ENCODE results near the gene GJC1.

DNA sequence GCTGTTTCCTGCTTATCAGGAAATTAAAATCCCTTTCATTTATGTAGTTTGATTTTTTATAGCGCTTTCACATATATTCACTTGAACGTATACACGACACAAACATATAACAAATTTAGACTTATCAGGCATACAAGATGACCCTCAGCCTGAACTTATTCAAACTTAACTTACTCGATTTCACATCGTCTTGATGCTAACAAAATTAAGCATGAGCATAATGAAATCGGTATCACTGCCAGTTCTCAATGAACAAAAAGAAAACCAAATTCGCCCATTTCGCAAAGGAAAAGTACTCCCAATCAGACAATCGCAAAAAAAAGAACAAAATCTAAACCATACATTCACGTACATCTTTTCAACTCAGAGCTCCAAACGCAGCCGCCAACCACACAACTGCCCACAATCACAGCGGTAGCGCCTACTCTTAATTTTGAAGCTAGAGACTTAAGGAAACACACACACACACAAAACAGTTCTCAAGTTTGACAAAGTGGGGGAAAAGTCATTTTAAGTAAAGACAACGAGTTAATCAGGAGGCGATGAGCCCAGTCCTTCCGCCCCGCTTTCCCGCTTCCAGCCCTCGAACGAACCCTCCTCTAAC is 1.1 kb downstream of the GJC1 start:
- TF ChIP-seq, protein P1, sequence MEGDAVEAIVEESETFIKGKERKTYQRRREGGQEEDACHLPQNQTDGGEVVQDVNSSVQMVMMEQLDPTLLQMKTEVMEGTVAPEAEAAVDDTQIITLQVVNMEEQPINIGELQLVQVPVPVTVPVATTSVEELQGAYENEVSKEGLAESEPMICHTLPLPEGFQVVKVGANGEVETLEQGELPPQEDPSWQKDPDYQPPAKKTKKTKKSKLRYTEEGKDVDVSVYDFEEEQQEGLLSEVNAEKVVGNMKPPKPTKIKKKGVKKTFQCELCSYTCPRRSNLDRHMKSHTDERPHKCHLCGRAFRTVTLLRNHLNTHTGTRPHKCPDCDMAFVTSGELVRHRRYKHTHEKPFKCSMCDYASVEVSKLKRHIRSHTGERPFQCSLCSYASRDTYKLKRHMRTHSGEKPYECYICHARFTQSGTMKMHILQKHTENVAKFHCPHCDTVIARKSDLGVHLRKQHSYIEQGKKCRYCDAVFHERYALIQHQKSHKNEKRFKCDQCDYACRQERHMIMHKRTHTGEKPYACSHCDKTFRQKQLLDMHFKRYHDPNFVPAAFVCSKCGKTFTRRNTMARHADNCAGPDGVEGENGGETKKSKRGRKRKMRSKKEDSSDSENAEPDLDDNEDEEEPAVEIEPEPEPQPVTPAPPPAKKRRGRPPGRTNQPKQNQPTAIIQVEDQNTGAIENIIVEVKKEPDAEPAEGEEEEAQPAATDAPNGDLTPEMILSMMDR (IDR thresholded peaks at IDR 0.05) = no peak
- TF ChIP-seq POLR2A (IDR thresholded peaks at IDR 0.05) = no peak
